SU-DHL-6 (cell line): ENCODE data around the gene HSPH1.

Experiments used
- H2AFZ ChIP-seq: fragments of 200-600 bp; sonication (generic); 2 replicates; pipeline ENCODE4 v1.6.1; 2014; ENCODE audit warnings: low read depth, mild to moderate bottlenecking, moderate library complexity, mixed read lengths, antibody characterized with exemption, low read length; ENCODE audit not compliant: severe bottlenecking
- H3F3A ChIP-seq: fragments of 200-600 bp; shearing (Covaris generic); 2 replicates; pipeline ENCODE4 v1.6.0; 2016; ENCODE audit warnings: antibody characterized with exemption, mild to moderate bottlenecking; ENCODE audit not compliant: insufficient read depth
- H3K27ac ChIP-seq: fragments of 200-600 bp; sonication (generic); 2 replicates; pipeline ENCODE4 v1.5.1; 2016; ENCODE audit warnings: low read depth, mild to moderate bottlenecking, low read length, moderate library complexity, mixed read lengths
- H3K27me3 ChIP-seq: fragments of 200-600 bp; sonication (generic), shearing (Covaris generic); 2 replicates; pipeline ENCODE4 v1.6.0; 2014; ENCODE audit warnings: mild to moderate bottlenecking, low read length
- H3K36me3 ChIP-seq: fragments of 200-600 bp; sonication (generic); 2 replicates; pipeline ENCODE4 v1.6.1; 2014; ENCODE audit warnings: mild to moderate bottlenecking, low read length, mixed read lengths
- H3K4me2 ChIP-seq: fragments of 300-600, 200-600 bp; shearing (Covaris generic), sonication (generic); 2 replicates; pipeline ENCODE4 v1.6.0; 2014; ENCODE audit warnings: low read length, low read depth, mild to moderate bottlenecking; ENCODE audit not compliant: poor library complexity, severe bottlenecking
- H3K4me3 ChIP-seq: fragments of 200-600 bp; sonication (generic); 2 replicates; pipeline ENCODE4 v1.5.1; 2014; ENCODE audit warnings: antibody characterized with exemption, low read length, mild to moderate bottlenecking, mixed read lengths; ENCODE audit not compliant: insufficient read depth, poor library complexity, severe bottlenecking
- H3K79me2 ChIP-seq: fragments of 200-600 bp; sonication (generic); 2 replicates; pipeline ENCODE4 v1.6.1; 2014; ENCODE audit warnings: mild to moderate bottlenecking, low read length, moderate library complexity; ENCODE audit not compliant: insufficient read depth
- H3K9ac ChIP-seq: fragments of 200-600 bp; sonication (generic); 2 replicates; pipeline ENCODE4 v1.7.0; 2014; ENCODE audit warnings: mild to moderate bottlenecking, low read length
- H3K9me2 ChIP-seq: fragments of 200-600 bp; sonication (generic); replicated peaks from 2 replicates; pipeline ENCODE4 v1.6.1; 2014; ENCODE audit warnings: low read length; ENCODE audit not compliant: insufficient read depth
- H3K9me3 ChIP-seq: fragments of 200-600 bp; sonication (generic); 2 replicates; pipeline ENCODE4 v1.6.1; 2014; ENCODE audit warnings: low read length, mixed read lengths; ENCODE audit not compliant: insufficient read depth
- H4K20me1 ChIP-seq: fragments of 200-600 bp; sonication (generic); 2 replicates; pipeline ENCODE4 v1.6.1; 2014; ENCODE audit warnings: low read depth, mild to moderate bottlenecking, antibody characterized with exemption, low read length, moderate library complexity, mixed read lengths
- EZH2phosphoT487 ChIP-seq: fragments of 200-600 bp; sonication (generic), shearing (Covaris generic); conservative IDR thresholded peaks from 2 replicates; pipeline ENCODE4 v1.6.1; 2018; ENCODE audit warnings: mild to moderate bottlenecking, antibody characterized with exemption, low read length, moderate library complexity, mixed read lengths
- TF ChIP-seq, protein P1 (sequence below): fragments of 200-600 bp; sonication (generic); IDR thresholded peaks from one replicate; pipeline ENCODE4 v1.5.1; 2017; ENCODE audit warnings: antibody characterized with exemption, mild to moderate bottlenecking, low read length, moderate library complexity; ENCODE audit not compliant: insufficient read depth, poor library complexity, severe bottlenecking

Gene HSPH1

DNA sequence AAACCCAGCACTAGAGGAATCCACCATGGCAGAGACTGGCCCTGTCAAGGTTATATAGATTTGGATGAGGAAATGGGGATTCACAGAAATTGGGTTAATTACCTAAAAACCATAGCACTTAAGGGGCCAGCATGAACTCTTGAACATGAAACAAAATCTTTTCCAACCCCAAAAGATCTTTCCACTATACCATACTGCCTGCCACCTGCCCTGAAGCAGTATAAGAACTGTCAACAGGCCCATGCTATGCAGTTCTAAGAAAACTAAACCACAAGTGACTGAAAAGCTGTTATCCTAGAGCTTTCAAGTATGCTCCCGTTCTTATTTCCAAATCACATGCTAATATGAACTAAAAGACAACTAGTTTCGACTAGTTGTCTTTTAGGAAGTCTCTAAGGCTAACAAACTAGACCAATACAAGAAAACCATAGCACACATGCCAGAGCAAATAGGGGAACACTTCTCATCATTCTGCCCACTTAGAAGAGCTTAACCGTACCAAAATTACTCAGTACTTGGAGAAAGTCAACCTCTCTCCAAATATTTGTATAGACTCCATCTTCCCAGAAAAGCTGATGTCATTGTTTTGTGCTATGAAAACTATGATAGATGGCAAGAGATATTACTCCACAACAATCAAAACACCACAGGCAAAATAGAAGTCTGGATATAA lies 27.5 kb downstream of the HSPH1 start:
- Histone ChIP-seq H2AFZ (no peak overlapping the region), H3K27ac (no peak overlapping the region), H3K4me2 (no peak overlapping the region), H3K79me2 (no peaks in the 10 kb centered on the region), H3K27me3 (no peaks in the 10 kb centered on the region), H3K9ac (no peak overlapping the region), H3F3A (no peaks in the 10 kb centered on the region), H3K9me3 (no peaks in the 10 kb centered on the region), H3K9me2 (no peaks in the 10 kb centered on the region), H3K36me3 (peaks cover 35% of the 10 kb centered on the region), H4K20me1 (no peaks in the 10 kb centered on the region), H3K4me3 (no peak overlapping the region)
- TF ChIP-seq EZH2phosphoT487: no peak
- TF ChIP-seq, protein P1, sequence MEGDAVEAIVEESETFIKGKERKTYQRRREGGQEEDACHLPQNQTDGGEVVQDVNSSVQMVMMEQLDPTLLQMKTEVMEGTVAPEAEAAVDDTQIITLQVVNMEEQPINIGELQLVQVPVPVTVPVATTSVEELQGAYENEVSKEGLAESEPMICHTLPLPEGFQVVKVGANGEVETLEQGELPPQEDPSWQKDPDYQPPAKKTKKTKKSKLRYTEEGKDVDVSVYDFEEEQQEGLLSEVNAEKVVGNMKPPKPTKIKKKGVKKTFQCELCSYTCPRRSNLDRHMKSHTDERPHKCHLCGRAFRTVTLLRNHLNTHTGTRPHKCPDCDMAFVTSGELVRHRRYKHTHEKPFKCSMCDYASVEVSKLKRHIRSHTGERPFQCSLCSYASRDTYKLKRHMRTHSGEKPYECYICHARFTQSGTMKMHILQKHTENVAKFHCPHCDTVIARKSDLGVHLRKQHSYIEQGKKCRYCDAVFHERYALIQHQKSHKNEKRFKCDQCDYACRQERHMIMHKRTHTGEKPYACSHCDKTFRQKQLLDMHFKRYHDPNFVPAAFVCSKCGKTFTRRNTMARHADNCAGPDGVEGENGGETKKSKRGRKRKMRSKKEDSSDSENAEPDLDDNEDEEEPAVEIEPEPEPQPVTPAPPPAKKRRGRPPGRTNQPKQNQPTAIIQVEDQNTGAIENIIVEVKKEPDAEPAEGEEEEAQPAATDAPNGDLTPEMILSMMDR: no peak

DNA sequence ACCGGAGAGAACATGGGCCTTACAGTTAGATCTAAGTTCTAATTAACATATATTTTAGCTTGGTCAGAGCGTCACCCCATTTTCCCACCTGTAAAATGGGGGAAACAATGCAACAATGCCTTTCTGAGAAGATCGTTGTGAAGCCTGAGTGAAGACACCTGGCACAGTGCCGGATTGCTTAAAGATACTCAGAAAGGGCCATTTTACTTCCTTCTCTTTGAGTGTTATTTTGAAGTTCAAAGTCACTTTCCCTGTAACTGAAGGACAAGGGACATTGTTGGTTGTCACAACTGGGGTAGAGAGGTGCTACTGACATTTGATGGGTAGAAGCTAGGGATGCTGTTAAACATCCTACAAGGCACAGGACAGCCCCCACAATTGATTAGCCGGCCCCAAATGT lies 28.1 kb downstream of the HSPH1 start:
- Histone ChIP-seq H3K36me3 (peaks cover 30% of the 10 kb centered on the region), H3K9me3 (no peaks in the 10 kb centered on the region), H4K20me1 (no peaks in the 10 kb centered on the region), H3K4me3 (no peak overlapping the region), H3F3A (no peaks in the 10 kb centered on the region), H3K27me3 (no peaks in the 10 kb centered on the region), H3K9ac (no peak overlapping the region), H3K79me2 (no peaks in the 10 kb centered on the region), H3K4me2 (no peak overlapping the region), H2AFZ (no peak overlapping the region), H3K27ac (no peak overlapping the region), H3K9me2 (no peaks in the 10 kb centered on the region)
- TF ChIP-seq EZH2phosphoT487: no peak
- TF ChIP-seq, protein P1: no peak

DNA sequence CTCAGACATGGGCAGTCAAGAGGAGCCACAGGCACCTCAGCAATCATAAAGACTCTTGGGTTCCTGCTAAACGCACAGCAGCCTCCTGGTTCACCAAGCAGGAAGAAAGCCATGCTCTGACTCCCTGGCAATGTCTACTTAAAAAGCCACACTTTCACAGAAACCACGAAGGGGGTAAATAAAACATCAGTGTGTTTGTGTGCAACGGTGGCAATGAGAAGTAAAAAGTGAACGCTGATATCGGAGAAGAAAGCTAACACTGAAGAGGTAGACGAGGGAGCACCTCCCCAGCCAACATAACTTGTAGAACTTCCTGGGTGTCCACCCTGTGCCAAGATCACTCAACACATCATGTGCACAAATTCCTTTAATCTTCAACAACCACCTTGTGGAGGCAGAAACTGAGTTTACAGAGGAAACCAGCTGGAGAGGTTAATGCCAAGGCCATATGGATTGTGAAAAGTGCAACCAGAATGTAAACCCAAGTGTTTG lies 30.2 kb downstream of the HSPH1 start:
- no peaks in the 10 kb centered on the region for H3F3A ChIP-seq
- no peak overlapping the region for H3K9ac ChIP-seq
- H3K27me3 ChIP-seq: no peaks in the 10 kb centered on the region
- H3K9me3 ChIP-seq: no peaks in the 10 kb centered on the region
- no peaks in the 10 kb centered on the region for H3K9me2 ChIP-seq
- peaks cover 10% of the 10 kb centered on the region; the same call in 1 of the 2 replicates for H3K36me3 ChIP-seq
- H3K4me3 ChIP-seq: no peak overlapping the region
- TF ChIP-seq EZH2phosphoT487: no peak
- TF ChIP-seq, protein P1: no peak
- H3K79me2 ChIP-seq: no peaks in the 10 kb centered on the region
- no peak overlapping the region for H2AFZ ChIP-seq
- H3K4me2 ChIP-seq: no peak overlapping the region
- H4K20me1 ChIP-seq: no peaks in the 10 kb centered on the region
- H3K27ac ChIP-seq: no peak overlapping the region
